GM10248 (cell line): ENCODE results near the gene PLD5.
"Not testable (repeated sequence)": the region's sequence is repeated elsewhere in the genome, so short reads cannot be mapped to it uniquely, and the experiment has no call there.

Experiments
- CTCF ChIA-PET: fragments of 300-600 bp; sonication (Branson Sonifier 250); formaldehyde crosslinking; extraction: SDS; loops from one replicate; lab custom pipeline; 2021; ENCODE audit warnings: antibody characterized with exemption; lab: Yijun Ruan, JAX
- POLR2A ChIA-PET: fragments of 350-650 bp; sonication (Branson Sonifier 250); formaldehyde crosslinking; extraction: SDS; loops from one replicate; lab custom pipeline; 2020; ENCODE audit warnings: antibody characterized with exemption; lab: Yijun Ruan, JAX
- DNase-seq: peaks from one replicate; pipeline ENCODE4 v3.0.0; 2012; ENCODE audit errors: extremely low spot score
- TF ChIP-seq, protein P1 (sequence below): IDR thresholded peaks from 2 replicates; pipeline ENCODE4 v1.5.1; 2012; ENCODE audit warnings: mild to moderate bottlenecking, low read depth; ENCODE audit errors: extremely low read depth, missing control alignments, control extremely low read depth

The PLD5 gene

DNA sequence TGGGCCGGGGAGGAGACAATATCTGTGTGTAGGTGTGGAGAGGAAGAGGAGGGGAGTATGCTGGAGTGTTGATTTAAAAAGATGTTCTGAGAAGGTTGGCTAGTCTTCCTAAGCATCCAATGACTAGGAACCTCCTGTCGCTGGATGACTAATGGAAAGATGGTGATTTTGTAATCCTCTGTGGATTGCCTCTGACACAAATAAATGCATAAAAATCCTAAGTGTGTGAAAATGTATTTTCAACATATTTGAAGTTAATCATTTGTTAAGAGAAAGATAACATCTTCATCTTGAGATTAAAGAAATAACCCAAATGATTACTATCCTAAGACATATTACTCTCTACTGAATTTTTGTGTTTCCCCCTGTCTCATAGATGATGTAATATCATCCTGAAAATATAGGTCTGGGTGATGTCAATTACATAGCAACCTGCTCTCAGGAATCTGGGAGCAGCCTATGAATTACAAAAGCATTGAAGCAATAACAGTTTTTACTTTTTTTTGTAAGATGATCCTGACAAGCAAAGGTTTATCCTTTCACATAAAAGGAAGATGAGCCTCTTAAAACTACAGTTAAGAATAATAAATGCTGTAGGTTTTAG, 305.1 kb downstream of the PLD5 start:
- ChIA-PET POLR2A (no interaction called here), CTCF (interaction anchor here (1.3 kb wide), 1 partner anchor 22 kb away, joined by 4 read pairs; no protein-coding TSS in a partner anchor)
- TF ChIP-seq, protein P1, sequence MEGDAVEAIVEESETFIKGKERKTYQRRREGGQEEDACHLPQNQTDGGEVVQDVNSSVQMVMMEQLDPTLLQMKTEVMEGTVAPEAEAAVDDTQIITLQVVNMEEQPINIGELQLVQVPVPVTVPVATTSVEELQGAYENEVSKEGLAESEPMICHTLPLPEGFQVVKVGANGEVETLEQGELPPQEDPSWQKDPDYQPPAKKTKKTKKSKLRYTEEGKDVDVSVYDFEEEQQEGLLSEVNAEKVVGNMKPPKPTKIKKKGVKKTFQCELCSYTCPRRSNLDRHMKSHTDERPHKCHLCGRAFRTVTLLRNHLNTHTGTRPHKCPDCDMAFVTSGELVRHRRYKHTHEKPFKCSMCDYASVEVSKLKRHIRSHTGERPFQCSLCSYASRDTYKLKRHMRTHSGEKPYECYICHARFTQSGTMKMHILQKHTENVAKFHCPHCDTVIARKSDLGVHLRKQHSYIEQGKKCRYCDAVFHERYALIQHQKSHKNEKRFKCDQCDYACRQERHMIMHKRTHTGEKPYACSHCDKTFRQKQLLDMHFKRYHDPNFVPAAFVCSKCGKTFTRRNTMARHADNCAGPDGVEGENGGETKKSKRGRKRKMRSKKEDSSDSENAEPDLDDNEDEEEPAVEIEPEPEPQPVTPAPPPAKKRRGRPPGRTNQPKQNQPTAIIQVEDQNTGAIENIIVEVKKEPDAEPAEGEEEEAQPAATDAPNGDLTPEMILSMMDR: no peak

DNA sequence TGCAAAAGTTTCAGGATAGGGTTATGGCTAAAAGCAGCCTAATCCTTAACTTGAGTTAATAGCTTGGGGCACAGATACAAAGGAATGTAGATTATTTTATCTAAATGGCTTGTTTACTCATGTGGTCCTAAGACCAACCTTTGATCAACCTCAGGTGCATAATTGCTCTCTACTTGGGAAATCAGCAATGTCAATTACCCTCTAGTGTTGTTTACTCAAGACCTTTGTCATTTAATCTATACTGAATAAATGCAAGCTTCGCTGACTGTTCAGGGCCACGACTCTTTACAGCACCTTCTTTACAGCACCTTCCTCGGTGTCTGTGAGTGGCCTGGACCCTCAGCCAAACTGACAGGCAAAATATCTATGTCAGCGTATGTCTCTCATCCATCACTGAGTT, 308.1 kb downstream of the PLD5 start:
- TF ChIP-seq, protein P1: no peak
- POLR2A ChIA-PET: no interaction called here
- CTCF ChIA-PET: interaction anchor here (1.5 kb wide), 1 partner anchor 23 kb away, joined by 3 read pairs; no protein-coding TSS in a partner anchor
- DNase-seq: no peak

More for the DNA sequence above, 305.1 kb downstream of the PLD5 start:
- no peak for DNase-seq

DNA sequence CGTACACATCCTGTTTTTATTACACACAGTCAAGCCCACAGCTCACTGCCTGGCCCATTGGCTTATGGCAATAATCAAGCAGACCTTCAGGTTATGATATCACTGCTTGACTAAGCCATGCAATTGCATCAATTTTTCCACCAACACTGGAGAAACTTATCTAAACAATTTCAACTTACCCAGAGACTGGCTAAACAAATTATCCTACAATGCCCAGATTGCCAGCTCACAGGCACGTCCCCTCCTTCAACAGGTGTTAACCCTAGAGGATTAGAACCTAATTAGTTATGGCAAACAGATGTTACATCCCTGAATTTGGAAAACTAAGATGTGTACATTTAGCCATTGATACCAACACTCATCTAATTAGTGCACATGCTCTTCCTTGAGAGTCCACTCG, 310.0 kb downstream of the PLD5 start:
- CTCF ChIA-PET, POLR2A ChIA-PET: not testable (repeated sequence)

DNA sequence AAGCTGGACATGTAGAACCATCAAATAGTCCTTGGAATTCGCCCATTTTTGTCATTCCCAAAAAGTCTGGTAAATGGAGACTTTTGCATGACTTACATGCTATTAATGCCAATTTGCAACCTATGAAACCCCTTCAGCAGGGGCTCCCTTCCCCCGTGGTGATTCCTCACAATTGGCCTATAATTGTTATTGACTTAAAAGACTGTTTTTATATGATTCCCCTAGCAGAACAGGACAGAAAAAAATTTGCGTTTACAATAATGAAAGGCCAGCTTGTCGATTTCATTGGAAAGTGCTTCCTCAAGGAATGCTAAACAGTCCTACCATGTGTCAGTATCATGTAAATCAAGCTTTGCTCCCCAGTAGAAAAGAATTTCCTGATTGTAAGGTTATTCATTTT, 311.5 kb downstream of the PLD5 start:
- DNase-seq, POLR2A ChIA-PET, CTCF ChIA-PET: not testable (repeated sequence)

More for the DNA sequence above, 310.0 kb downstream of the PLD5 start:
- DNase-seq: not testable (repeated sequence)

DNA sequence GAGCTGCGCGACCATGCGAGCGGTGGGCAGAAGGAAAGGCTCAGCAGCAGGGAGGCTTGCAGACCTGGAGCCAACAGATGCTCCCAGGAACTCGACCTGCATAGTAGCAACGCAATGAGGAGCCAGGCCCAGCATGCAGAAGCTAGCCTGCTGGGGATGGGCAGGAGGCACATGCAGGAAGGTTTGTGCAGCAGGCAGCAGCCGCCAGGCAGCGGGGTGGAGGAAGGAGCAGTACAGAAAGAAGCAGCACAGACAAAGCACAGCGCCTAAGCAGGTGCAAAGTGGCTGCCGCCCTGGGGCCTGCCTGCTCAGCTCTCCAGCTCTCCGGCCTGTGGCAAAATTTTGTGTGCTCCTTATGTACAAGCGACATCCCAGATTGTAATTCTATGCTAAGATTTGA, 312.1 kb downstream of the PLD5 start:
- DNase-seq: no peak
- TF ChIP-seq, protein P1: no peak
- POLR2A ChIA-PET: no interaction called here
- CTCF ChIA-PET: no interaction called here

DNA sequence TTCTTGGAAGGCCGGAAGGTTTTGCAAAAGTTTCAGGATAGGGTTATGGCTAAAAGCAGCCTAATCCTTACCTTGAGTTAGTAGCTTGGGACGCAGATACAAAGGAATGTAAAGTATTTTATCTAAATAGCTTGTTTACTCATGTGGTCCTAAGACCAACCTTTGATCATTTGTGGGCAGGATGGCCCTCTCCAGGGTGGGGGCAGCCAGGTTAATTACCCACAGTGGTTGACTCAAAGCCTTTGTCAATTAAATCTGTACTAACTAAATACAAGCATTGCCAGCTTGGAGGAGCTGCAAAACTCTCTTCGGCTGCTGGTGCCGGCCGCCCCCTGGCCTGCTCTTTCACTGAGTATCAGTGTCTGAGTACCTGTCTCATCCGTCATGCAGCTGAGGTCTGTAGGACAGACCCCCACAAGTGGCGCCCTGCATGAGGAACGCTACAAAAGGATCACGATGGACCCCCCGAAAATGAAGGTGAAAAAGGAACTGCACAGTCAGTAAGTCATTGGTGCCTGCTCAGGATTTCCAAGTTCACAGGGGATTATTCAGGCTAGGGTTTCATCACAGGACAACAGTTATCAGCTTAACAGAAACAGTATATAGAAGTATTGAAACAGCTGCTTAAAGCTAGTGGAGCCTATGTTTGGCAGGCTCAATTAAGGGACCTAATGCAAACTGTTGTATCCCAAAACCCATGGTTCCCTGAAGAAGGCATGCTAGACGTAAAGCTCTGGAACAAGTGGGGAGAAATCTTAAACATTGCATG, 313.1 kb downstream of the PLD5 start:
- ChIA-PET POLR2A (no interaction called here), CTCF (interaction anchor here (1.5 kb wide), 1 partner anchor 14 kb away, joined by 3 read pairs; no protein-coding TSS in a partner anchor)
- DNase-seq: no peak
- TF ChIP-seq, protein P1: no peak

DNA sequence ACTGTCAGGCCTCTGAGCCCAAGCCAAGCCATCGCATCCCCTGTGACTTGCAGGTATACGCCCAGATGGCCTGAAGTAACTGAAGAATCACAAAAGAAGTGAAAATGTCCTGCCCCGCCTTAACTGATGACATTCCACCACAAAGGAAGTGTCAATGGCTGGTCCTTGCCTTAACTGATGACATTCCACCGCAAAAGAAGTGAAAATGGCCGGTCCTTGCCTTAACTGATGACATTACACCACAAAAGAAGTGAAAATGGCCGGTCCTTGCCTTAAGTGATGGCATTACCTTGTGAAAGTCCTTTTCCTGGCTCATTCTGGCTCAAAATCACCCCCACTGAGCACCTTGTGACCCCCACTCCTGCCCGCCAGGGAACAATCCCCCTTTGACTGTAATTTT, 314.2 kb downstream of the PLD5 start:
- DNase-seq, POLR2A ChIA-PET, CTCF ChIA-PET: not testable (repeated sequence)

DNA sequence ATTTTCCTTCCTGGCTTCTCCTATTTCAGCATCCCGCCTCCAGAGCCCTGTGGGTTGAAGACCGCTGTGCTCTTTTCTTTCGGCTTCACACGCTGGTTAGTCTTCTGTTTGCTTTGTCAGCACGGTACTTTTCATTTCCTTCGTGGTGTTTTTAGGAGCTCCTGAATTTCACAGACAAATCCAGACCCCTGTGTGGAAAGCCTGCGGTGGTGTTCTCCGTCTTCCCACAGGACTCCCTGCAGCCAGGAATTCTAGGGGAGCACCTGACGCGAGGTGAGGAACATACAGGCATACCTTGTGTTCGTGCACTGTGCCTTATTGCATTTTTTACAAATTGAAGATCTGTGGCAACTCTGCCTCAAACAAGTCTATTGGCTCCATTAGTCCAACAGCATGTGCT, 315.4 kb downstream of the PLD5 start:
- CTCF ChIA-PET: no interaction called here
- no peak for DNase-seq
- POLR2A ChIA-PET: no interaction called here
- TF ChIP-seq, protein P1: no peak
